OCI-LY7 (cell line): ENCODE results near the gene BSG.

Experiments
- EZH2phosphoT487 ChIP-seq: fragments of 200-600 bp; sonication (generic); IDR thresholded peaks from 2 replicates; pipeline ENCODE4 v1.6.1; 2018; ENCODE audit warnings: low read depth, borderline replicate concordance, mild to moderate bottlenecking, mixed run types, antibody characterized with exemption, low read length, moderate library complexity, mixed read lengths
- TF ChIP-seq, protein P1 (sequence below): fragments of 200-600 bp; sonication (generic); conservative IDR thresholded peaks from 2 replicates; pipeline ENCODE4 v1.5.1; 2014; ENCODE audit warnings: mild to moderate bottlenecking, antibody characterized with exemption, low read length, moderate library complexity, mixed read lengths

DNA sequence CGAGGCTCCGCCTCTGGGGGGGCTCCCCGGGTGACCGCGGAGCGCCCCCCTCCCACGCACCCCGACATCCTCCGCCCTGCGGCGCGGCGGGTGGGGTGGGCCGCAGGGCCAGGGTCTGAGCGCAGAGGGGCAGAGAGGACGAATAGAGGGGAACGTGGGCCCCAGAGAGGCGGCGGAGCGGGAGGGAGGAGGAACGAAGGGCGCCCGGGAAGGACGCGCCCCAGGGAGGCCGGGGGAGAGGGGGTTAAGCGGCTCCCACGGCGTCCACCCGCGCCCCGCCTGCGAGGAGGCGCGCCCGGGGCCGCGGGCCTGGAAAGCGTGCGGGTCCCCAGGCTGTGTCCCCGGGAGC is 18.3 kb downstream of the BSG start:
- TF ChIP-seq, protein P1, sequence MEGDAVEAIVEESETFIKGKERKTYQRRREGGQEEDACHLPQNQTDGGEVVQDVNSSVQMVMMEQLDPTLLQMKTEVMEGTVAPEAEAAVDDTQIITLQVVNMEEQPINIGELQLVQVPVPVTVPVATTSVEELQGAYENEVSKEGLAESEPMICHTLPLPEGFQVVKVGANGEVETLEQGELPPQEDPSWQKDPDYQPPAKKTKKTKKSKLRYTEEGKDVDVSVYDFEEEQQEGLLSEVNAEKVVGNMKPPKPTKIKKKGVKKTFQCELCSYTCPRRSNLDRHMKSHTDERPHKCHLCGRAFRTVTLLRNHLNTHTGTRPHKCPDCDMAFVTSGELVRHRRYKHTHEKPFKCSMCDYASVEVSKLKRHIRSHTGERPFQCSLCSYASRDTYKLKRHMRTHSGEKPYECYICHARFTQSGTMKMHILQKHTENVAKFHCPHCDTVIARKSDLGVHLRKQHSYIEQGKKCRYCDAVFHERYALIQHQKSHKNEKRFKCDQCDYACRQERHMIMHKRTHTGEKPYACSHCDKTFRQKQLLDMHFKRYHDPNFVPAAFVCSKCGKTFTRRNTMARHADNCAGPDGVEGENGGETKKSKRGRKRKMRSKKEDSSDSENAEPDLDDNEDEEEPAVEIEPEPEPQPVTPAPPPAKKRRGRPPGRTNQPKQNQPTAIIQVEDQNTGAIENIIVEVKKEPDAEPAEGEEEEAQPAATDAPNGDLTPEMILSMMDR = no peak
- no peak for TF ChIP-seq EZH2phosphoT487
